ENCODE data around the gene EDN1. TPM values are rescaled to one million over a fixed set of nuclear protein-coding genes. Genes with fewer than 3 reads are reported as not detected.

The EDN1 gene
- total and polyA plus RNA-seq, 2 of the 4 experiments (the other 2 are of a cell fraction): 5.6 to 9.0 TPM

- no peak overlapping the region for H2BK15ac ChIP-seq (ENCODE audit: low read depth, low read length)
- H3K4me3 ChIP-seq (ENCODE audit: insufficient read depth, low read depth, low read length): no peak overlapping the region
- no peaks in the 10 kb centered on the region for H3K9me3 ChIP-seq (ENCODE audit: control insufficient read depth, insufficient read depth, low read length)
- in situ Hi-C loops (cut with MboI; ENCODE audit: low sequenced_read_pairs) (no loop called here), dilution Hi-C loops (cut with HindIII; ENCODE audit: low sequenced_read_pairs, unreplicated experiment) (no loop called here), intact Hi-C loops (cut with micrococcal nuclease) (no loop called here)
- no peaks in the 10 kb centered on the region for H3K36me3 ChIP-seq (ENCODE audit: control insufficient read depth, insufficient read depth, low read length)
- POLR2A ChIA-PET (ENCODE audit: unreplicated experiment): no interaction called here
- no peak overlapping the region for H3K23ac ChIP-seq (ENCODE audit: low read depth, low read length)
- TF ChIP-seq FOS (IDR thresholded peaks at IDR 0.05; ENCODE audit: low read depth, low read length) (no peak), POLR2A (IDR thresholded peaks at IDR 0.05; ENCODE audit: low read depth, low read length) (no peak), MXI1 (IDR thresholded peaks at IDR 0.05; ENCODE audit: borderline replicate concordance, low read depth, low read length) (no peak), CHD1 (IDR thresholded peaks at IDR 0.05; ENCODE audit: low read depth, low read length) (no peak), ELK1 (IDR thresholded peaks at IDR 0.05; ENCODE audit: borderline replicate concordance, low read depth, low read length) (no peak), MAFK (IDR thresholded peaks at IDR 0.05; ENCODE audit: low read depth, low read length) (no peak), CTCF (conservative IDR thresholded peaks at IDR 0.05; ENCODE audit: low read depth, low read length) (no peak), USF2 (IDR thresholded peaks at IDR 0.05; ENCODE audit: low read depth, low read length) (no peak), SMC3 (IDR thresholded peaks at IDR 0.05; ENCODE audit: low read depth, low read length) (no peak), MAZ (IDR thresholded peaks at IDR 0.05; ENCODE audit: borderline replicate concordance, low read depth, low read length) (no peak), BHLHE40 (IDR thresholded peaks at IDR 0.05; ENCODE audit: low read depth, low read length) (no peak), RFX5 (IDR thresholded peaks at IDR 0.05; ENCODE audit: low read depth, low read length) (no peak), NFE2L2 (IDR thresholded peaks at IDR 0.05; ENCODE audit: low read depth, low read length) (no peak), RCOR1 (IDR thresholded peaks at IDR 0.05; ENCODE audit: insufficient replicate concordance, low read length) (no peak), RAD21 (IDR thresholded peaks at IDR 0.05; ENCODE audit: low read length) (no peak), CEBPB (IDR thresholded peaks at IDR 0.05; ENCODE audit: low read depth, low read length) (no peak)
- H3K14ac ChIP-seq (replicated peaks; ENCODE audit: low read depth, low read length): no peak overlapping the region
- H3K4me1 ChIP-seq (ENCODE audit: control insufficient read depth, insufficient read depth, low read length): no peaks in the 10 kb centered on the region; the same call in 1 of the 2 replicates
- no peak overlapping the region for H2AK9ac ChIP-seq (replicated peaks; ENCODE audit: low read depth, low read length, poor library complexity)
- H3K4ac ChIP-seq (ENCODE audit: low read depth, low read length): no peak overlapping the region
- no peak overlapping the region for H4K5ac ChIP-seq (ENCODE audit: low read depth, low read length)
- no peak overlapping the region for H2BK5ac ChIP-seq (ENCODE audit: low read depth, low read length, poor library complexity, severe bottlenecking)
- no peaks in the 10 kb centered on the region for H3K9me1 ChIP-seq (ENCODE audit: insufficient read depth, low read length)
- no peak overlapping the region for H3K9ac ChIP-seq (ENCODE audit: low read depth, low read length)
- no peak overlapping the region for H2AK5ac ChIP-seq (ENCODE audit: low read depth, low read length)
- no peak overlapping the region for H3K18ac ChIP-seq (ENCODE audit: low read depth, low read length)
- 100% methylated on average over 1 of the region's 3 CpGs; no CpG with 5 or more reads in 1 of the 2 experiments for WGBS, 2 experiments (ENCODE audit: extremely low coverage in 2 of 2, insufficient read length in 1 of 2)
- no peak overlapping the region for H3K27ac ChIP-seq (ENCODE audit: insufficient read depth, low read length)
- no peaks in the 10 kb centered on the region for H3K79me1 ChIP-seq (ENCODE audit: low read depth in 1 of 2, low read length in 2 of 2)
- no peak for ATAC-seq (ENCODE audit: low read depth)
- no peak overlapping the region for H2BK20ac ChIP-seq (ENCODE audit: low read depth, low read length)
- no peaks in the 10 kb centered on the region for H3K27me3 ChIP-seq (ENCODE audit: control insufficient read depth, insufficient read depth, low read length)
- no peak overlapping the region for H3K4me2 ChIP-seq (ENCODE audit: low read depth, low read length)
- no TSS peak for BruUV-seq (replicated peaks)
- H4K20me1 ChIP-seq (ENCODE audit: insufficient read depth, low read length): no peaks in the 10 kb centered on the region
- no peak overlapping the region for H4K8ac ChIP-seq (ENCODE audit: low read depth in 2 of 2, low read length in 2 of 2)
- DNase-seq: no peak
- CTCF ChIA-PET: no interaction called here
- no peak overlapping the region for H3K56ac ChIP-seq (ENCODE audit: extremely low read depth, insufficient read depth, low read length)
- H2AFZ ChIP-seq (replicated peaks; ENCODE audit: low read length, poor library complexity): no peak overlapping the region
- H4K91ac ChIP-seq (ENCODE audit: insufficient read depth, low read depth, low read length): no peak overlapping the region
- H2BK120ac ChIP-seq (ENCODE audit: low read depth, low read length): no peak overlapping the region
Observed at GRCh38 chr6:12325872-12326271, 35.7 kb downstream of the EDN1 start.

Measured in IMR-90 (cell line).